ENCODE data around the gene WFS1. TPM values are rescaled to one million over a fixed set of nuclear protein-coding genes. Genes with fewer than 3 reads are reported as not detected.

The WFS1 gene
- total and polyA plus RNA-seq, 2 of the 8 experiments (the other 6 are each of a cell fraction or from before 2014, with no cell fraction given), result 29.1 to 43.1 TPM

DNA sequence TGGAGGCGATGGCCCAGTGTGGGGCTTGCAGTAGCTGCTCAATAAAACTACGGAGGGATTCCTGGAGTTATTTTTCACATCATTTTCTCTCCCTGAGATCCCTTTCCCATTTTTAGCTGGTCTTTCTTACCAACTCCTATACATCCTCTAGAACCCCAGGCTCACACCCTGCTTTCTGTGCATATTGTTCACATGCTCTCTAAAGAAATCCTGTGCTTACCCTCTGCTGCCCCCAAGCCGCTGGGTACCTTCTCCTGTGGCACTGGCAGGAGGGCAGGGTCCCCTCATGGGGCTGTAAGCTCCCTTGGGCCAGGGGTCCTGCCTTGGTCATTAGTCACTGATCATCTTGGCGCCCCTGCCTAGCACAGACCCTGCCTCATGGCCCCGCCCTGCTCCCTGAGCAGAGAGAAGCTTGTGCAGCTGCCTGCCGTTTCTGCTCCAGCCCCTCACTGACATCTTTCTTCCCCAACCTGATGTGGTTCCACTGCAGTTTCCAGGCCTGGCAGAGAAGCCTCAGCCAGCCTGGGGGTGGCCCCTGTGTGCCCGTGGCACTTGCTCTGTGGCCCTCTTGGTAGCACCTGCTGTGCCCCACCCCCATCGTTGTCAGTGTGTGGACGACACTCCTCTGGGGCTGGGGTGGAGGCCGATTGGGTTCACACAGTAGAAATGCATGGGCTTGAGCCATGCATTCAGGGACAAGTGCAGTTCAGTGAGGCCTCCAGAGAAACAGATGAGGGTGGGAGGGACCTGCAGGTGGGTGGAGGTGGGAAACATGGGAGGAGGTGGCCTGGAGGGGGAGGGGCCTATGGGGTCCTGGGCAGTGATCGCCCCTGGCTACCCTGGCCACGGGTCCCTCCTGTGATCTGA is 69.5 kb downstream of the WFS1 start:
- Histone ChIP-seq H2BK20ac (ENCODE audit: low read length) (no peak overlapping the region), H3K36me3 (ENCODE audit: control insufficient read depth in 2 of 4, insufficient read depth in 4 of 4, low read length in 3 of 4) (no peaks in the 10 kb centered on the region), H2BK120ac (replicated peaks; ENCODE audit: low read depth, low read length) (no peak overlapping the region), H2BK12ac (ENCODE audit: low read depth, low read length) (no peak overlapping the region), H4K91ac (replicated peaks; ENCODE audit: insufficient read length, low read length) (no peak overlapping the region), H2BK15ac (ENCODE audit: low read length) (no peak overlapping the region), H3K23ac (ENCODE audit: insufficient read length) (no peak overlapping the region), H2BK5ac (ENCODE audit: low read depth, low read length) (no peak overlapping the region), H3K14ac (ENCODE audit: insufficient read length) (no peak overlapping the region), H2AK5ac (ENCODE audit: low read depth, low read length) (no peak overlapping the region), H3K27ac (ENCODE audit: low read depth, low read length) (no peak overlapping the region), H3K9ac (replicated peaks in 1 of 4; ENCODE audit: extremely low read depth in 1 of 4, low read depth in 3 of 4, low read length in 3 of 4) (no peak overlapping the region), H3K4ac (replicated peaks; ENCODE audit: insufficient read length, low read depth, low read length) (no peak overlapping the region), H3K18ac (ENCODE audit: extremely low read depth, low read length) (no peak overlapping the region; the same call in 1 of the 2 replicates), H3K9me3 (ENCODE audit: insufficient read depth in 2 of 2, low read depth in 1 of 2, low read length in 1 of 2) (peaks cover 4 to 7% of the 10 kb centered on the region in 2 experiments; a peak in 3 of 4 replicates), H3K79me2 (ENCODE audit: control insufficient read depth in 1 of 2, insufficient read depth in 2 of 2, low read length in 2 of 2) (no peaks in the 10 kb centered on the region), H3K4me2 (ENCODE audit: insufficient read depth in 1 of 2, low read depth in 2 of 2, low read length in 2 of 2) (no peak overlapping the region), H3K4me1 (replicated peaks in 1 of 4; ENCODE audit: control insufficient read depth in 3 of 4, insufficient read depth in 4 of 4, low read length in 3 of 4) (peaks cover 0 to 14% (median 4%) of the 10 kb centered on the region in 4 experiments; a peak in 5 of 7 replicates), H3K4me3 (ENCODE audit: extremely low read depth in 1 of 4, insufficient read depth in 2 of 4, low read depth in 3 of 4, low read length in 4 of 4) (no peak overlapping the region), H3K23me2 (ENCODE audit: low read depth, low read length) (no peaks in the 10 kb centered on the region), H4K20me1 (replicated peaks in 1 of 2; ENCODE audit: control insufficient read depth in 1 of 2, insufficient read depth in 2 of 2, low read length in 2 of 2) (no peaks in the 10 kb centered on the region), H2AFZ (ENCODE audit: low read length) (no peak overlapping the region), H3K79me1 (ENCODE audit: low read depth, low read length) (no peaks in the 10 kb centered on the region), H4K5ac (ENCODE audit: insufficient read length, low read depth, low read length) (no peak overlapping the region), H3K56ac (replicated peaks; ENCODE audit: insufficient read length, low read depth, low read length) (no peak overlapping the region), H4K8ac (ENCODE audit: extremely low read depth, insufficient read depth, low read length) (peak overlapping the region; percentile 3; the same call in 1 of the 2 replicates), H3K27me3 (replicated peaks in 1 of 4; ENCODE audit: control insufficient read depth in 3 of 4, extremely low read depth in 1 of 4, insufficient read depth in 3 of 4, low read length in 3 of 4) (no peaks in the 10 kb centered on the region)
- FAIRE-seq (no peak), DNase-seq (ENCODE audit: low read depth in 1 of 2, low spot score in 2 of 2) (no peak)
- POLR2A ChIA-PET (ENCODE audit: partially characterized antibody), result no interaction called here
- CTCF ChIA-PET (ENCODE audit: partially characterized antibody), result interaction anchor here (1.0 to 12.2 kb wide), 7 partner anchors 10 to 185 kb away, joined by 3 to 175 read pairs (median 4); no protein-coding TSS in a partner anchor
- WGBS, 2 experiments (ENCODE audit: extremely low coverage in 1 of 2, insufficient coverage in 1 of 2, insufficient read length in 1 of 2, insufficient replicate concordance in 2 of 2, low coverage in 1 of 2, low lambda C conversion rate in 2 of 2, missing lambda C conversion rate in 1 of 2), result 88% methylated on average over 11 of the region's 12 CpGs; no CpG with 5 or more reads in 1 of the 2 experiments
- TF ChIP-seq ASH2L (IDR thresholded peaks at IDR 0.05; ENCODE audit: low read length) (no peak), SIX5 (IDR thresholded peaks at IDR 0.05; ENCODE audit: low read depth, low read length) (no peak), RAD21 (IDR thresholded peaks at IDR 0.05 in 1 of 2, conservative IDR thresholded peaks at IDR 0.05 in 1 of 2; ENCODE audit: low read depth in 2 of 2, low read length in 2 of 2) (no peak), RBBP5 (IDR thresholded peaks at IDR 0.05; ENCODE audit: borderline replicate concordance, low read depth, low read length) (no peak), TBP (IDR thresholded peaks at IDR 0.05; ENCODE audit: low read depth, low read length) (no peak), SIRT6 (IDR thresholded peaks at IDR 0.05; ENCODE audit: low read length) (no peak), BCL11A (IDR thresholded peaks at IDR 0.05; ENCODE audit: low read depth in 2 of 2, low read length in 2 of 2) (no peak), GTF2F1 (IDR thresholded peaks at IDR 0.05; ENCODE audit: borderline replicate concordance, low read depth, low read length) (no peak), JUN (IDR thresholded peaks at IDR 0.05; ENCODE audit: low read depth, low read length) (no peak), EZH2 (IDR thresholded peaks at IDR 0.05; ENCODE audit: low read depth, low read length, severe bottlenecking) (no peak)
- TF ChIP-seq, protein P1, sequence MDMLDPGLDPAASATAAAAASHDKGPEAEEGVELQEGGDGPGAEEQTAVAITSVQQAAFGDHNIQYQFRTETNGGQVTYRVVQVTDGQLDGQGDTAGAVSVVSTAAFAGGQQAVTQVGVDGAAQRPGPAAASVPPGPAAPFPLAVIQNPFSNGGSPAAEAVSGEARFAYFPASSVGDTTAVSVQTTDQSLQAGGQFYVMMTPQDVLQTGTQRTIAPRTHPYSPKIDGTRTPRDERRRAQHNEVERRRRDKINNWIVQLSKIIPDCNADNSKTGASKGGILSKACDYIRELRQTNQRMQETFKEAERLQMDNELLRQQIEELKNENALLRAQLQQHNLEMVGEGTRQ (IDR thresholded peaks at IDR 0.05; ENCODE audit: low read length), result no peak
